WTC11 (cell line): ENCODE results near the gene CCDC150. TPM values are rescaled to one million over a fixed set of nuclear protein-coding genes. Genes with fewer than 3 reads are reported as not detected.

Experiments used
- ATAC-seq: fragments of 200-7000 bp; cut with Tn5 transposase; 2 replicates; pipeline ENCODE4 v1.10.0; 2021; ENCODE audit warnings: mild to moderate bottlenecking, moderate library complexity
- CTCF ChIA-PET: fragments of 300-600 bp; sonication (Branson Sonifier 250); formaldehyde crosslinking; loops from one replicate; lab custom pipeline; 2021; ENCODE audit warnings: antibody characterized with exemption; lab: Charles Lee
- POLR2A ChIA-PET: fragments of 350-600 bp; sonication (Branson Sonifier 250); formaldehyde crosslinking; loops from one replicate; lab custom pipeline; 2021; ENCODE audit warnings: antibody characterized with exemption; lab: Charles Lee
- DNase-seq: peaks from one replicate; pipeline ENCODE4 v3.0.0; 2021; ENCODE audit warnings: low spot score
- H3K27ac Mint-ChIP-seq: 2 replicates; pipeline ENCODE4 v1.8.0; 2021; ENCODE audit warnings: mixed read lengths
- H3K27me3 Mint-ChIP-seq: 2 replicates; pipeline ENCODE4 v1.8.0; 2021; ENCODE audit warnings: low read depth, mild to moderate bottlenecking, moderate library complexity, mixed read lengths
- H3K36me3 Mint-ChIP-seq: 2 replicates; pipeline ENCODE4 v1.8.0; 2021; ENCODE audit warnings: mixed read lengths
- H3K4me1 Mint-ChIP-seq: 2 replicates; pipeline ENCODE4 v1.8.0; 2022; ENCODE audit warnings: mixed read lengths
- H3K4me3 Mint-ChIP-seq: 2 replicates; pipeline ENCODE4 v1.8.0; 2021; ENCODE audit warnings: mild to moderate bottlenecking, moderate library complexity, mixed read lengths
- H3K9me3 Mint-ChIP-seq: 2 replicates; pipeline ENCODE4 v1.8.0; 2021; ENCODE audit warnings: mixed read lengths
- CREM ChIP-seq: sonication (generic); formaldehyde crosslinking; IDR thresholded peaks from 2 replicates; pipeline ENCODE4 v1.8.1; 2022; ENCODE audit warnings: mild to moderate bottlenecking, missing genetic modification reagents, moderate library complexity
- GTF2I ChIP-seq: fragments of 250-450 bp; sonication (Bioruptor Pico); conservative IDR thresholded peaks from 2 replicates; pipeline ENCODE4 v1.4.0; 2021; ENCODE audit warnings: mild to moderate bottlenecking
- JAZF1 ChIP-seq: fragments of 250-450 bp; sonication (Bioruptor Pico); IDR thresholded peaks from 2 replicates; pipeline ENCODE4 v1.9.0; 2021; ENCODE audit warnings: moderate library complexity, mild to moderate bottlenecking, inconsistent platforms
- NFATC4 ChIP-seq: fragments of 250-450 bp; sonication (Bioruptor Pico); IDR thresholded peaks from 2 replicates; pipeline ENCODE4 v1.9.0; 2021; ENCODE audit warnings: mild to moderate bottlenecking
- NFYB ChIP-seq: sonication (generic); formaldehyde crosslinking; conservative IDR thresholded peaks from 2 replicates; pipeline ENCODE4 v1.8.0; 2022; ENCODE audit warnings: low read depth, missing genetic modification reagents
- NR2C2 ChIP-seq: sonication (generic); formaldehyde crosslinking; IDR thresholded peaks from 2 replicates; pipeline ENCODE4 v1.8.0; 2022; ENCODE audit warnings: mild to moderate bottlenecking, missing genetic modification reagents
- NR3C1 ChIP-seq: sonication (generic); formaldehyde crosslinking; conservative IDR thresholded peaks from 2 replicates; pipeline ENCODE4 v1.8.1; 2023; ENCODE audit warnings: low read depth, mild to moderate bottlenecking, missing genetic modification reagents
- SMAD4 ChIP-seq: sonication (generic); formaldehyde crosslinking; IDR thresholded peaks from 2 replicates; pipeline ENCODE4 v1.8.0; 2022; ENCODE audit warnings: mild to moderate bottlenecking, missing genetic modification reagents
- TEAD4 ChIP-seq: sonication (generic); formaldehyde crosslinking; IDR thresholded peaks from 2 replicates; pipeline ENCODE4 v1.8.0; 2022; ENCODE audit warnings: mild to moderate bottlenecking, missing genetic modification reagents
- TP53 ChIP-seq: sonication (generic); formaldehyde crosslinking; IDR thresholded peaks from 2 replicates; pipeline ENCODE4 v1.8.1; 2023; ENCODE audit warnings: mild to moderate bottlenecking, missing genetic modification reagents
- ZNF232 ChIP-seq: sonication (generic); formaldehyde crosslinking; IDR thresholded peaks from 2 replicates; pipeline ENCODE4 v1.8.0; 2022; ENCODE audit warnings: mild to moderate bottlenecking, missing genetic modification reagents
- total RNA-seq: library from RNA; stranded (reverse); gene quantifications from 3 replicates; pipeline ENCODE4 v1.2.3, GENCODE V29; 2021
- TF ChIP-seq, protein P1 (sequence below): fragments of 250-450 bp; sonication (Bioruptor Pico); IDR thresholded peaks from 2 replicates; pipeline ENCODE4 v1.9.0; 2021; ENCODE audit warnings: mild to moderate bottlenecking, borderline replicate concordance
- TF ChIP-seq, protein P2 (sequence below): sonication (generic); formaldehyde crosslinking; IDR thresholded peaks from 2 replicates; pipeline ENCODE4 v1.8.1; 2023; ENCODE audit warnings: mild to moderate bottlenecking, moderate library complexity, missing genetic modification reagents
- TF ChIP-seq, protein P3 (sequence below): sonication (generic); formaldehyde crosslinking; IDR thresholded peaks from 2 replicates; pipeline ENCODE4 v1.8.1; 2023; ENCODE audit warnings: mild to moderate bottlenecking, missing genetic modification reagents
- TF ChIP-seq, protein P4 (sequence below): sonication (generic); formaldehyde crosslinking; IDR thresholded peaks from 2 replicates; pipeline ENCODE4 v1.8.0; 2022; ENCODE audit warnings: mild to moderate bottlenecking, missing genetic modification reagents
- TF ChIP-seq, protein P5 (sequence below): sonication (generic); formaldehyde crosslinking; IDR thresholded peaks from 2 replicates; pipeline ENCODE4 v1.8.0; 2022; ENCODE audit warnings: mild to moderate bottlenecking, missing genetic modification reagents

CCDC150 gene
- total RNA-seq, 1 experiment from 2014 or later: 43.0 TPM

DNA sequence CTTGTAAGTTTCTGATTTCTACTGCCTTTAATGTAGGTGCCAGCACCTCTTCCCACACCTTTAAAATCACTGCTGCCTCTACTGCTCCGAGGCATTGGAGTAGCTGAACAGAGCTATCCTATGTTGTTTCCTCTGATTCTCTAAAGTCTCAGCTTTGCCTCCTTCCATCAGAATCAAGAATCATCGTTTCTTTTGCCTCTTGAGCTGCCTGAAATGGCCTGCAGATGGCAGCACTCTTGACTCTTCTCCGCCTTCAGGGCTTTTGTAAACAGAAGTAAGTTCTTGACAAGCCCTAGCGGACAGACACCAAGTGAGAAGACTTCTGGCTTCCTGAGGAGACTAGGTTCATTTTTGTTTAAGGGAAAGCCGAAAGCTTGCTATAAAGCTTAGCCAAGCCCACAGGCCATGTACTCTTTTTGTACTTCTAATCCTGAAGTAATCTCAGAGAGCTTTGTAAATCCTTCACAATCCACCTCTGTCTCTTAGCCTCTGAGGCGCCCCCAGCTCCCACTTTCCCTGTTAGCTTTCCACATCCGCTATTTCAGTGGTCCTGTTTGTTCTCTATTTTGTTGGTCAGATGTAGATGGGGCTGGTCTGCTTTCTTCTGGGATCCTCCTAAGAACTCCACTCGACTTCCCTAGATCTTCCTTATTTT lies 111.6 kb downstream of the CCDC150 start (continued):
- TF ChIP-seq, protein P1, sequence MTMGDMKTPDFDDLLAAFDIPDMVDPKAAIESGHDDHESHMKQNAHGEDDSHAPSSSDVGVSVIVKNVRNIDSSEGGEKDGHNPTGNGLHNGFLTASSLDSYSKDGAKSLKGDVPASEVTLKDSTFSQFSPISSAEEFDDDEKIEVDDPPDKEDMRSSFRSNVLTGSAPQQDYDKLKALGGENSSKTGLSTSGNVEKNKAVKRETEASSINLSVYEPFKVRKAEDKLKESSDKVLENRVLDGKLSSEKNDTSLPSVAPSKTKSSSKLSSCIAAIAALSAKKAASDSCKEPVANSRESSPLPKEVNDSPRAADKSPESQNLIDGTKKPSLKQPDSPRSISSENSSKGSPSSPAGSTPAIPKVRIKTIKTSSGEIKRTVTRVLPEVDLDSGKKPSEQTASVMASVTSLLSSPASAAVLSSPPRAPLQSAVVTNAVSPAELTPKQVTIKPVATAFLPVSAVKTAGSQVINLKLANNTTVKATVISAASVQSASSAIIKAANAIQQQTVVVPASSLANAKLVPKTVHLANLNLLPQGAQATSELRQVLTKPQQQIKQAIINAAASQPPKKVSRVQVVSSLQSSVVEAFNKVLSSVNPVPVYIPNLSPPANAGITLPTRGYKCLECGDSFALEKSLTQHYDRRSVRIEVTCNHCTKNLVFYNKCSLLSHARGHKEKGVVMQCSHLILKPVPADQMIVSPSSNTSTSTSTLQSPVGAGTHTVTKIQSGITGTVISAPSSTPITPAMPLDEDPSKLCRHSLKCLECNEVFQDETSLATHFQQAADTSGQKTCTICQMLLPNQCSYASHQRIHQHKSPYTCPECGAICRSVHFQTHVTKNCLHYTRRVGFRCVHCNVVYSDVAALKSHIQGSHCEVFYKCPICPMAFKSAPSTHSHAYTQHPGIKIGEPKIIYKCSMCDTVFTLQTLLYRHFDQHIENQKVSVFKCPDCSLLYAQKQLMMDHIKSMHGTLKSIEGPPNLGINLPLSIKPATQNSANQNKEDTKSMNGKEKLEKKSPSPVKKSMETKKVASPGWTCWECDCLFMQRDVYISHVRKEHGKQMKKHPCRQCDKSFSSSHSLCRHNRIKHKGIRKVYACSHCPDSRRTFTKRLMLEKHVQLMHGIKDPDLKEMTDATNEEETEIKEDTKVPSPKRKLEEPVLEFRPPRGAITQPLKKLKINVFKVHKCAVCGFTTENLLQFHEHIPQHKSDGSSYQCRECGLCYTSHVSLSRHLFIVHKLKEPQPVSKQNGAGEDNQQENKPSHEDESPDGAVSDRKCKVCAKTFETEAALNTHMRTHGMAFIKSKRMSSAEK (CRISPR knock-in tag): no peak

DNA sequence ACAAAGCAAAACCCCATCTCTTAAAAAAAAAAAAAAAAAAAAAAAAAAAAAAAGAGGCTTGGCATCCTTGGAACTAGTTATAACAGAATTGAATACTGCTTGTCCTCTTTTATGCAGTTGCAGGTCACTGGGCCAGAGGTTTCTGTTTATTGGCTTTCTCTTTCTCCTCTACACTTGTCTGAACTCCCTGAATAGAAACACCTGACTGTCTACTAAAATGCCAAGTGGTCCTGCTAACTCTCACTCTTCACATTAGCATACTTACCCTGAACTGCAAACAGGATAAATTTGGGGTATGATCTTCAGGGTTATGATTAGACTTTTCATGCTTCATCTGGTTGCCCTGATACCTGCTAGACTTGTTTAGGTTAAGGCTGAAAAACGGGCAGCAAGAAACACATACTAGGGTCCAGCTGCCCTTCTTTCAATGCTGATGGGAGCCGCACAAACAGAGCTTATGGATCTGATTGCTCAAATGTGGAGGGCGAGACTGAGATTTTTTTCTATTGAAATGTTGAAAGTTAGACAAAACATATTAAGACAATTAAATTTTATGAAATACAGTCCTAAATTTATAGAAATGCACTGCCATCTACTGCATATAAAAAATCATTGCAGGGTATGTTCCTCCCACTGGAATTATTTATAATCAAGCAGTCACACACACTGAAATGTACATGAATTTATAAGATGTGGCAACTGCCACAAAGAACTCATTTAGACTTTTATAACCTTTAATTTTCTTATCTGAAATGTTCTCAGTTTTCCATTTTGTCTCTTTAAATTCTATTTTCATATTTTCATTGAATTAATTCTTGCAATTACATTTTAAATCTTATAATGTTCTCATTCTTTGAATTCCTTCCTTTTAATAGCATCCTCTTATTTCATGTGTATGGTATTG lies 119.2 kb downstream of the CCDC150 start:
- CTCF ChIA-PET: interaction anchor here (0.7 to 1.5 kb wide), 4 partner anchors 8 to 53 kb away, joined by 3 to 10 read pairs (median 4); no protein-coding TSS in a partner anchor
- no peaks in the 10 kb centered on the region for H3K4me1 Mint-ChIP-seq
- H3K9me3 Mint-ChIP-seq: peaks cover 35% of the 10 kb centered on the region
- POLR2A ChIA-PET: no interaction called here
- TF ChIP-seq, protein P2, sequence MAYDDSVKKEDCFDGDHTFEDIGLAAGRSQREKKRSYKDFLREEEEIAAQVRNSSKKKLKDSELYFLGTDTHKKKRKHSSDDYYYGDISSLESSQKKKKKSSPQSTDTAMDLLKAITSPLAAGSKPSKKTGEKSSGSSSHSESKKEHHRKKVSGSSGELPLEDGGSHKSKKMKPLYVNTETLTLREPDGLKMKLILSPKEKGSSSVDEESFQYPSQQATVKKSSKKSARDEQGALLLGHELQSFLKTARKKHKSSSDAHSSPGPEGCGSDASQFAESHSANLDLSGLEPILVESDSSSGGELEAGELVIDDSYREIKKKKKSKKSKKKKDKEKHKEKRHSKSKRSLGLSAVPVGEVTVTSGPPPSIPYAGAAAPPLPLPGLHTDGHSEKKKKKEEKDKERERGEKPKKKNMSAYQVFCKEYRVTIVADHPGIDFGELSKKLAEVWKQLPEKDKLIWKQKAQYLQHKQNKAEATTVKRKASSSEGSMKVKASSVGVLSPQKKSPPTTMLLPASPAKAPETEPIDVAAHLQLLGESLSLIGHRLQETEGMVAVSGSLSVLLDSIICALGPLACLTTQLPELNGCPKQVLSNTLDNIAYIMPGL (CRISPR knock-in tag): no peak
- DNase-seq (no peak), ATAC-seq (no peak)
- peaks cover 54% of the 10 kb centered on the region for H3K36me3 Mint-ChIP-seq
- no peak overlapping the region for H3K27ac Mint-ChIP-seq
- H3K4me3 Mint-ChIP-seq: no peak overlapping the region
- H3K27me3 Mint-ChIP-seq: no peaks in the 10 kb centered on the region; the same call in 1 of the 2 replicates

DNA sequence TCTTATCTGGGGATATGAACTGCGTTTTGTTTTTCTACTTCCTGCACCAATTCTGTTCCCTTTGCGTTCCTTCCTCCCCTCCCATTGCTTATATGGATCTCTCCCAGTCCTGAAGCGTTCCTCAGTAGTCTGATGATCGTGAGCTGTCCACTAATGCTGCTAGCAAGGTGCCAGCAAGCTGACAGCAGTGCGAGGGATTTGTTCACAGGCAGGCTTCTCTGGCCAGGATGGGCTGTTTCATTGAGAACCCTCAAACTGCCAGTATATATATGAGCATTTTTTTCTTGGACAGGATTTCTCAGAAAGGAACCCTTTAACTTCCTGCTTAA lies 119.8 kb downstream of the CCDC150 start:
- ChIA-PET POLR2A (no interaction called here), CTCF (interaction anchor here (1.5 kb wide), 1 partner anchor 8 kb away, joined by 10 read pairs; no protein-coding TSS in a partner anchor)
- Mint-ChIP-seq H3K36me3 (peaks cover 53% of the 10 kb centered on the region), H3K9me3 (peaks cover 29% of the 10 kb centered on the region), H3K4me3 (no peak overlapping the region), H3K27ac (no peak overlapping the region), H3K27me3 (no peaks in the 10 kb centered on the region), H3K4me1 (no peaks in the 10 kb centered on the region)
- ATAC-seq: no peak
- TF ChIP-seq TEAD4 (CRISPR knock-in tag) (no peak), TP53 (CRISPR knock-in tag) (no peak), ZNF232 (CRISPR knock-in tag) (no peak), JAZF1 (CRISPR knock-in tag) (no peak), GTF2I (CRISPR knock-in tag) (no peak), CREM (CRISPR knock-in tag) (no peak), NFYB (no peak)
- TF ChIP-seq, protein P2 (CRISPR knock-in tag): no peak
- DNase-seq: no peak

DNA sequence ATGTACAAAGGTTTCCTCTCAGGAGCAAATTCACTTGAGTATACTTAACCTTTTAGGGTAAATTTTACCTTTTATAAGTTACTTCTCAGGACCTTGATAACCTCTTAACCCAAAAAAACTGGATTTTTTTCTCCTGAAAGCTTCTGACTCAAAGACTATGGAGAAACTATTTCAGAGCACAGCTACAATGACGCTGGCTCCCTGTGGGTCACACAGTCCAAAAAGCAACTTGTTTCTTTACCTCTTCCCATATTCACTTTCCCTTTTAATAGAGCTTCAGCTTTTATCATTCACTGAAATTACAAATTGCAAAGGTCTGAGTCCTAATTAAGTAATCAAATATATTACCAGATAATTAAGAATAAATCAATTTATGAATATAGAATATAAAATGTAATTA lies 127.6 kb downstream of the CCDC150 start:
- CTCF ChIA-PET: interaction anchor here (2.0 kb wide), 1 partner anchor 16 kb away, joined by 11 read pairs; no protein-coding TSS in a partner anchor
- POLR2A ChIA-PET: no interaction called here
- Mint-ChIP-seq H3K27ac (no peak overlapping the region), H3K9me3 (no peaks in the 10 kb centered on the region), H3K27me3 (no peaks in the 10 kb centered on the region), H3K4me3 (no peak overlapping the region), H3K4me1 (no peaks in the 10 kb centered on the region), H3K36me3 (peaks cover 42% of the 10 kb centered on the region)
- DNase-seq: no peak
- no peak for ATAC-seq
- TF ChIP-seq, protein P3, sequence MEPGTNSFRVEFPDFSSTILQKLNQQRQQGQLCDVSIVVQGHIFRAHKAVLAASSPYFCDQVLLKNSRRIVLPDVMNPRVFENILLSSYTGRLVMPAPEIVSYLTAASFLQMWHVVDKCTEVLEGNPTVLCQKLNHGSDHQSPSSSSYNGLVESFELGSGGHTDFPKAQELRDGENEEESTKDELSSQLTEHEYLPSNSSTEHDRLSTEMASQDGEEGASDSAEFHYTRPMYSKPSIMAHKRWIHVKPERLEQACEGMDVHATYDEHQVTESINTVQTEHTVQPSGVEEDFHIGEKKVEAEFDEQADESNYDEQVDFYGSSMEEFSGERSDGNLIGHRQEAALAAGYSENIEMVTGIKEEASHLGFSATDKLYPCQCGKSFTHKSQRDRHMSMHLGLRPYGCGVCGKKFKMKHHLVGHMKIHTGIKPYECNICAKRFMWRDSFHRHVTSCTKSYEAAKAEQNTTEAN: no peak
- TF ChIP-seq, protein P4, sequence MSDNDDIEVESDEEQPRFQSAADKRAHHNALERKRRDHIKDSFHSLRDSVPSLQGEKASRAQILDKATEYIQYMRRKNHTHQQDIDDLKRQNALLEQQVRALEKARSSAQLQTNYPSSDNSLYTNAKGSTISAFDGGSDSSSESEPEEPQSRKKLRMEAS (CRISPR knock-in tag): no peak
- TF ChIP-seq SMAD4: no peak
- TF ChIP-seq NR3C1: no peak
- TF ChIP-seq, protein P5, sequence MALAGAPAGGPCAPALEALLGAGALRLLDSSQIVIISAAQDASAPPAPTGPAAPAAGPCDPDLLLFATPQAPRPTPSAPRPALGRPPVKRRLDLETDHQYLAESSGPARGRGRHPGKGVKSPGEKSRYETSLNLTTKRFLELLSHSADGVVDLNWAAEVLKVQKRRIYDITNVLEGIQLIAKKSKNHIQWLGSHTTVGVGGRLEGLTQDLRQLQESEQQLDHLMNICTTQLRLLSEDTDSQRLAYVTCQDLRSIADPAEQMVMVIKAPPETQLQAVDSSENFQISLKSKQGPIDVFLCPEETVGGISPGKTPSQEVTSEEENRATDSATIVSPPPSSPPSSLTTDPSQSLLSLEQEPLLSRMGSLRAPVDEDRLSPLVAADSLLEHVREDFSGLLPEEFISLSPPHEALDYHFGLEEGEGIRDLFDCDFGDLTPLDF (CRISPR knock-in tag): no peak
- no peak for TF ChIP-seq JAZF1 (CRISPR knock-in tag)
- TF ChIP-seq NFATC4 (CRISPR knock-in tag): no peak
- TF ChIP-seq NR2C2: no peak
